Astrocyte of the spinal cord (primary cell): Measurements from ENCODE around the gene PAPLN.

Experiments used
- DNase-seq: peaks from one replicate; pipeline ENCODE4 v3.0.0; 2011; ENCODE audit warnings: low read depth, low spot score
- H3K4me3 ChIP-seq: 2 replicates; pipeline ENCODE4 v1.5.1; 2011; ENCODE audit warnings: low read depth, mild to moderate bottlenecking, low read length, moderate library complexity
- in situ Hi-C: cut with HindIII; loops from 2 replicates; pipeline ENCODE4 v1.10.0; 2017; ENCODE audit warnings: low sequenced_read_pairs
- TF ChIP-seq, protein P1 (sequence below): IDR thresholded peaks from 2 replicates; pipeline ENCODE4 v1.5.1; 2012; ENCODE audit warnings: low read depth, mild to moderate bottlenecking, low read length, inconsistent platforms

Gene PAPLN

DNA sequence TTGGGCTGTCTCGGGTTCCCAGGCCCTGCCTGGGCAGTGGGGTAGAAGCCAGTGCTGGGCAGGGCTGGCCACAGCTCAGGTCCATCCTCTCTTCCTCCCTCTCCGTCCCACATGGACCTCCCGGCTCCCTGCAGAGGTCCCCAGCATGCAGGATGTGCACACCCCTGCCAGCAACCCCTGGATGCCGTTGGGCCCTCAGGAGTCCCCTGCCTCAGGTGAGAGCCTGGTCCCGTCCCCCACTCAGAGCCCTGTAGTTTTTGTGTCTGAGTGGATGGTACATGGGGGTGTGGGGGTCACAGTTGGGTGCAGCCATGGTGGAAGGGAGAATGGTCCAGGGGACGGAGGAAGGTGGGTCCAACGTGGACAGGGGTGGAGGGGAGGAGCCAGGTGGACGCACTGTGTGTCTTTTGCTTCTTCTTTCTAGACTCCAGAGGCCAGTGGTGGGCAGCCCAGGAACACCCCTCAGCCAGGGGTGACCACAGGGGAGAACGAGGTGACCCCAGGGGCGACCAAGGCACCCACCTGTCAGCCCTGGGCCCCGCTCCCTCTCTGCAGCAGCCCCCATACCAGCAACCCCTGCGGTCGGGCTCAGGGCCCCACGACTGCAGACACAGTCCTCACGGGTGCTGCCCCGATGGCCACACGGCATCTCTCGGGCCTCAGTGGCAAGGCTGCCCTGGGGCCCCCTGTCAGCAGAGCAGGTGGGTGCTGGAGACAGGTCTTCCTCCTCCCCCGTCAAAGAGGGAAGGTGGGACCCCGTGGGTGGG lies 21.7 kb downstream of the PAPLN start:
- no peak overlapping the region for H3K4me3 ChIP-seq
- TF ChIP-seq, protein P1, sequence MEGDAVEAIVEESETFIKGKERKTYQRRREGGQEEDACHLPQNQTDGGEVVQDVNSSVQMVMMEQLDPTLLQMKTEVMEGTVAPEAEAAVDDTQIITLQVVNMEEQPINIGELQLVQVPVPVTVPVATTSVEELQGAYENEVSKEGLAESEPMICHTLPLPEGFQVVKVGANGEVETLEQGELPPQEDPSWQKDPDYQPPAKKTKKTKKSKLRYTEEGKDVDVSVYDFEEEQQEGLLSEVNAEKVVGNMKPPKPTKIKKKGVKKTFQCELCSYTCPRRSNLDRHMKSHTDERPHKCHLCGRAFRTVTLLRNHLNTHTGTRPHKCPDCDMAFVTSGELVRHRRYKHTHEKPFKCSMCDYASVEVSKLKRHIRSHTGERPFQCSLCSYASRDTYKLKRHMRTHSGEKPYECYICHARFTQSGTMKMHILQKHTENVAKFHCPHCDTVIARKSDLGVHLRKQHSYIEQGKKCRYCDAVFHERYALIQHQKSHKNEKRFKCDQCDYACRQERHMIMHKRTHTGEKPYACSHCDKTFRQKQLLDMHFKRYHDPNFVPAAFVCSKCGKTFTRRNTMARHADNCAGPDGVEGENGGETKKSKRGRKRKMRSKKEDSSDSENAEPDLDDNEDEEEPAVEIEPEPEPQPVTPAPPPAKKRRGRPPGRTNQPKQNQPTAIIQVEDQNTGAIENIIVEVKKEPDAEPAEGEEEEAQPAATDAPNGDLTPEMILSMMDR, result no peak
- in situ Hi-C loops, result no loop called here
- no peak for DNase-seq

DNA sequence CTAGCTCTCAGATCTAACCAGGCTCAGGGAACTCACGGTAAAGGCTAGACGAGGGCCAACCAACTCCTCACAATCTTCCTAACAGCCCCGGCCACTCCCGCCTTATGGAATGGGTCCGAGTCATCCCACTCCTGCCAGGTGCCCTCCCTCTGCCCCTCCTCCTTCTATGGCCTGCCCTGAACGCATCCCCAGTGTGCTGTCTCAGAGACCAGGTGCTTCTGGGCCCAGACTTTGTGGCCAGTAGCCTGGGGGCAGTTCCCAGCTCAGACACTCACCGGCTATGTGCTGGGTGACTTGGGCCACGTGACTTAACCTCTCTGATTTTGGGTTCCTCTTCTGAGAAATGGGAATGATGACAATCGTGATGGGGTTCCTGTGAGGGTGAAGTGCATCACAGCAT lies 22.5 kb downstream of the PAPLN start:
- no peak overlapping the region for H3K4me3 ChIP-seq
- TF ChIP-seq, protein P1, result no peak
- no peak for DNase-seq
- in situ Hi-C loops, result no loop called here

DNA sequence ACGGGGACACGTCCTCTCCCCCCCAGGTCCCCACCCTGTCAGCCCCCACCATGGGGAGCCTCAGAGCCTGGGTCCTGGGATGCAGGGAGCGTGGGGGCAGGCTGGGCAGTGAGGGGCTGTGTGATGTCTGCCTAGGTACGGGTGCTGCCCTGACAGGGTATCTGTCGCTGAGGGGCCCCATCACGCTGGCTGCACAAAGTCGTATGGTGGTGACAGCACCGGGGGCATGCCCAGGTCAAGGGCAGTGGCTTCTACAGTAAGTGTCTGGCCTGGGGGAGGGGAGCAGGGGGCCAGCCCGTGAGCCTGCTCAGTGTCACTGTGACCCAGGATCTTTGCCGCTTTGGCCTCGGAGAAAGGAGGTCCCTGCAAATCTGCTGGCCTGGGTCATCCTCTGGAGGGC lies 23.3 kb downstream of the PAPLN start:
- in situ Hi-C loops, result no loop called here
- TF ChIP-seq, protein P1, result no peak
- no peak overlapping the region for H3K4me3 ChIP-seq
- DNase-seq, result no peak

DNA sequence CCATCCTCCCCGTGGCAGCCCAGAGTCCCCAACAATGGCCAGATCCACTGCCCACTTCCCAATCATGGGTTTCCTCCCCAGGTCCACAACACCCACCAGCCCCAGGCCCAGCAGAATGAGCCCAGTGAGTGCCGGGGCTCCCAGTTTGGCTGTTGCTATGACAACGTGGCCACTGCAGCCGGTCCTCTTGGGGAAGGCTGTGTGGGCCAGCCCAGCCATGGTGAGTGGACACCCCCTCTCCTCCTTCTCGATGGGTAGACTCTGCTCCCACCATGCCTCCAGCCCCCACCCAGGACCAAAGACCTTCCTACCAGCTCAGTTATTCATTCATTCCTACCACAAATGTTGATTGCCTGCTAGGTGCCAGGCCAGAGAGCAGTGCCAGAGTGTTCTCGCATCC lies 23.8 kb downstream of the PAPLN start:
- TF ChIP-seq, protein P1, result no peak
- H3K4me3 ChIP-seq, result no peak overlapping the region
- DNase-seq, result no peak
- in situ Hi-C loops, result no loop called here

DNA sequence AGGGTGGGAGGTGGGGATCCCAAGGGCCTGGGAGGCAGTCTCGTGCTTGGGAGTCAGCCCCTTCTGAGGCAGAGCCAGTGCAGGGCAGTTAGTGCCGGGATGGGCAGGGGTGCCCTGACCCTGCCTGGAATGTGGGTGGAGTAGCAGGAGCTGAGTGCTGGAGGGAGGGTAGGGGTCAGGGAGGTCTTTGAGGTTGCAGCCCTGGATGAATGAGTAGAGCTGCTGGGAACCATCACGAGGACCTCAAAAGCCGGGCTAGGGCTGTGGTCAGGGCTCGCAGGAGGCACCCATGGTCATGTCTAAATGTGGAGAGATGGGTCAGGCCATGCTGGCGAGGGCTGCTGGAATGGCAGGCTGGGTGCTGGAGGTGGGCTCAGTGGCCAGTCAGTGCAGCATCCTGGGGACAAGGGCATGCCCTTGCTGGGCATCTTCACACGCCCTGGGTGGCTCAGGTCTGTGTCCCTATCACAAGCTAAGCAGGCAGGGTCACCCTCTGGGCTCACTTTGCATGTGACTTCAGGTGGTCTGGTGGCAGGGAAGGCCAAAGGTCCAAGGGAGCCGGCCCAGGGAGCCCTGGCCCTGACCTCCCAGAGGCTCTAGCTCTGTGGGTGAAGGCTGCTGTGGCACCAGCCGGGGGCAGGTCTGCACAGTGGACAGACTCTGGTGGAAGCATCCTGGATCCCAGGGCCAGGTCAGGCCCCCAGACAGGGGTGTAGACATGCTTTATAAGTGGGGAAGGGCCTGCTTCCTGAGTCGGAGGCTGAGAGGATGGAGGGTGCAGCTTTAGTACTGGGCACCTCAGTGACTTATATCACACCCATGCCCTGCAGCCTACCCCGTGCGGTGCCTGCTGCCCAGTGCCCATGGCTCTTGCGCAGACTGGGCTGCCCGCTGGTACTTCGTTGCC lies 24.5 kb downstream of the PAPLN start:
- in situ Hi-C loops, result no loop called here
- H3K4me3 ChIP-seq, result no peak overlapping the region
- TF ChIP-seq, protein P1, result no peak
- DNase-seq, result no peak

DNA sequence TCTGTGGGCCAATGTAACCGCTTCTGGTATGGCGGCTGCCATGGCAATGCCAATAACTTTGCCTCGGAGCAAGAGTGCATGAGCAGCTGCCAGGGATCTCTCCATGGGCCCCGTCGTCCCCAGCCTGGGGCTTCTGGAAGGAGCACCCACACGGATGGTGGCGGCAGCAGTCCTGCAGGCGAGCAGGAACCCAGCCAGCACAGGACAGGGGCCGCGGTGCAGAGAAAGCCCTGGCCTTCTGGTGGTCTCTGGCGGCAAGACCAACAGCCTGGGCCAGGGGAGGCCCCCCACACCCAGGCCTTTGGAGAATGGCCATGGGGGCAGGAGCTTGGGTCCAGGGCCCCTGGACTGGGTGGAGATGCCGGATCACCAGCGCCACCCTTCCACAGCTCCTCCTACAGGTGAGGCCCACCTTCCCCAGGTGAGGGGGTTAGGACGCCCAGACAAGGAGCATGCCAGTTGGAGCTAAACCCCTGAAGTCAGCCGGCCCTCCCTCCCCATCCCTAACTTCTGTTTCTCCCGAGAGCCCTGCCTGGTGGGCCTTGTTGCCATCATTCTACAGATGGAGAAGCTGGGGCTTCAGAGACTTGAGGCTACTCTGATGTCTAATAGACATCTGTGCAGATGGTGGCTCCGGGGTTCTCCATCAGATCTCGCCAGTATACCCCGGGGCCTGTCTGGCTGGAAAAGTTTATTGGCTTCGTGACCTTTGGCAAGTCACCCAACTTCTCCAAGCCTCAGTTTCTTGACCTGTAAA lies 25.3 kb downstream of the PAPLN start:
- TF ChIP-seq, protein P1, result no peak
- no peak for DNase-seq
- in situ Hi-C loops, result no loop called here
- H3K4me3 ChIP-seq, result no peak overlapping the region
